Activated T-cell treated with anti-CD3 and anti-CD28 coated beads for 24 hours (primary cell): ENCODE results near the gene C16orf96.

ENCODE experiments used
- DNase-seq: peaks from one replicate; pipeline ENCODE4 v3.0.0-alpha.2; 2020; ENCODE audit warnings: low read depth

Gene C16orf96

DNA sequence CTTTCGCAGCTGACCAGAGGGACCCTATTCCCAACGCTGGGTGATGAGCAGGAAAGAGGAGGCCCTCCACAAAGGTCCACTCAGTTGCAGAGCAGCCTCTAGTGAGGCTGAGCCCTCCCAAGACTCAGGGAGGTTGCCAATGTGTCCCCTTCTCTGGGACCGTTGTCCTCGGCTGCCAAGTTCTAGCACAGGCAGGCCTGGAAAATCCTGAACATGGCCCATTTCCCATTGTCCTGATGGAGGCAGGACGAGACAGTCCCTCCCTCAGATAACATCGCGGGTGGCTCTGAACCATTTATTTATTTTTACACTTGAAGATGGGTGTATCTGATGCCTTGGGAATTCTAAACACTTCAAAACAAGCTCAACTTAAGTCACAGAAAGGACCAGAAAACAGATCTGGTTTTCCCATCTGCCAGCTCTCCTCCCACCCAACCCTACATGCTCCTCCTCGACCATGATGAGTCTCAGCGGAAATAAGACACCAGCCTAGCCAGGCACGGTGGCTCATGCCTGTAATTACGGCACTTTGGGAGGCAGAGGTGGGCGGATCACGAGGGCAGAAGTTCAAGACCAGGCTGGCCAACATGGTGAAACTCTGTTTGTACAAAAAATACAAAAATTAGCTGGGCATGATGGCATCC lies 30.4 kb upstream of the C16orf96 start:
- DNase-seq = no peak

DNA sequence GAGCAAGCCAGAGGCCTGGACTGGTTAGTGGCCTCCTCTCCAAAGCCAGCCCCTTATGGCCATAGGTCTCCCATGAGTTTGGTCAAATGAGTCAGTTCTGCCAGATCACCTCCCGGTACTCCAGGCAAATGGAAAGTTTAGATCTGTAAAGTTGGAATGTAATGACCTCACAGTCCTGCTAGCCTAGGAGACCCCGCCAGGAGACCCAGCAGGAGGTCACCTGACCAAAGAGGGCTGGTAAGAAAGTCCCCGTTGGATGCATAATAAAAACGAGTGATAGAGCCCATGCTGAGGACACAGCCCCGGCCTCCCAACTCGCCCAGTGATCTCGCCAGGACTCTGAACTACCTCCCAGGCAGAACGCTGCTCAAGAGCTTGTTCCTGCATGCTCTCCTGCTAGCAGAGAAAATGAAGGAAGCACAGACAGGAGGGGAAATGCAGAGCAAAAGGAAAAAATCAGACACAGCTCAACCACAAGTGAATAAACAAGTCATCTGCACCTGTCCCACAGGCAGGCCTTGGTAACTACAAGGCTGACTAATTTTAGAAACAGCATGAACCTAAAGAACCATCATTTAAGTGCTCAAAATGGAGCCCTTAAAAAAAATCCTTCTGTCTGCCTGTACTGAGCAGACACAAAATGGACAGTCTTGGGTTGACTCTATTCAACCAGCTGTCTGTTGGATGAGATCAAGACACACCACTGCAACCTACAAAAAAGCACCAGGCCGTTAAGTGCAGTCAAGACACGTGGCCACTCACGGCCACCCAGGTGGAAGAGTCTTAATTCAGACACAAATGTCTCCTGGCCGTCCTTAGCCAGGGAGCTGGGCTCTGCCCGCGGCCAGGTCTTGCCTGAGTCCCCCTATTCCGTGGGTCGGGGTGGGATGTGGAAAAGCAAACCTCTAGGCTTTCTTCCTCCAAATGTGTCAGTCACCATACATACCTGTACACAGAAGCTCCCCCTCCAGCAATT lies 26.8 kb upstream of the C16orf96 start:
- no peak for DNase-seq

DNA sequence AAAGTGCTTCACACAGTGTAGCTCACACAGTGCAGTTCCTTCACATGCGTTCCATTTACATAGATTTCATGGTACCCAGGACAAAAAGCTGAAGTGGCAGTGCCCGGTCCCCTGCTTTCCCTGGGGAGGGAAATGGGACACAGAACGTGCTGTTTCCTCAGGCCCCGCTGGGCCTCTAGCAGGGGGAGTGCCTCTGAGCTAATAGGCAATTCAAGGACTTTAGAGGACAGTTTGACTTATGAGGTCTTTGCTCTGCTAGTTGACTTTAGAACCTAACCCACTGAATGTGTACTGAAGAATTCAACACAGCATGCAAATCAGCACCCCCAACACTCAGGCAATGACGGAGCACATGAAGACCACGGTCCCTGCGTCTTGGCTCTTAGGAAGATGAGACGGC lies 24.3 kb upstream of the C16orf96 start:
- DNase-seq = no peak

DNA sequence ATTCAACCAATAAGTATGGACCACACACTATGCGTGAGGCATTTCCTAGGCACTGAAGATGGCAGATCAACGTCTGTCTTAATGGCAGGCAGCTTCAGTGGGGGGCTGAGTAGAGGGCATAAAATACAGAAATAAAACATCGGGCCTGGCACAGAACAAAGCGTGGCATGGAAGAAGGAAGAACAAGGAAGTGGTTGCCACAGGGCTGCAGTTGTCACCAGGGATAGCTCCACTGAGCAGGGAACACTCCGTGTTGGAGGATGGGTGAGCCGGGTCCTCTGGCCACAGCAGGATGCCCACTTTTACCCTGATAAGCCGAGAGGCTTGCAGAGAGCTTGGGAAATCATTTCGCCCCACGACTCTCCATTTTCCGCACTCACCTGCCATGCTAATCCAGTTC lies 23.9 kb upstream of the C16orf96 start:
- no peak for DNase-seq

DNA sequence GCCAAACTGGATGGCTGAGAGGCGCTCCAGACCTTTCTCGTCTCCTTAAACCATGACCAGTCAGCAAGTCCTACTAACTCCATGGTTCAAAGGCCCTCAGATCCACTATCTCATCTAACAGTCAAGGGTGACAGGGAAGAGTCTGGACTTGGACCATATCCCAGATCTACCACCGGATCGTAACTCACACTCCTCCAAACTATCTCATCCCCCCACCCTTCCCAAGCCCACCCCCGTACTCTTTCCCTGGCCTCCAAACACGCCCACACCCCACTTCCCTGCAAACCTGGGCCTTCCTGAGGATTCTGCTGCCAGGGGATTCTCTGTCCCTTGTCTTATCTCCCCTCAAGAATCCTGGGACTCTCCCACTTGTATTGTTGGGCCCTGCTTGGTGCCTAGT lies 22.6 kb upstream of the C16orf96 start:
- DNase-seq = no peak

DNA sequence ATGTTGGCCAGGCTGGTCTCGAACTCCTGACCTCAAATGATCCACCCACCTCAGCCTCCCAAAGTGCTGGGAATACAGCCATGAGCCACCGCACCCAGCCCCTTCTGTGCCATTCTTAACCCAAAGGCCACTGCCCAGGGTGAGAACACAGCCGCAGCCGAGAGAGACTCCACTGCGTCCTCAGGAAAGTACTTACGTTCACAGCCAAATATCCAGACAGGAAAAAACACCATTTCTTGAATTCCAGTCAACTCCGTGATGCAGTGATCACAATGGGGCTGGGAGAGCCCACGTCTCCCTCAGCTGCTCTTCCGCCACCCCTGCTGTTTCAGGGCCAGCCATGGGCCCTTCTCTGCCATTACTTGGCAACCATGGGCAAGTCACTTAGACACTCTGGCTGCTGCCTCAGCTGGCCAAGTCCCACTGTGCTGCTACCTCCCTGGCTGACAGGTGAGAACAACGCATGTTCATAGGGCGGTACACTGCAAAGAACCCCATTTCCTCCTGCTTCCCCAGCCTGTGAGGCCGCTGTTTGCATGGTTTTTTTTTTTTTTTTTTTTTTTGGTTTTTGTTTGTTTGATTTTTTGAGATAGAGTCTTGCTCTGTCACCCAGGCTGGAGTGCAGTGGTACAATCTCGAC lies 21.9 kb upstream of the C16orf96 start:
- no peak for DNase-seq

DNA sequence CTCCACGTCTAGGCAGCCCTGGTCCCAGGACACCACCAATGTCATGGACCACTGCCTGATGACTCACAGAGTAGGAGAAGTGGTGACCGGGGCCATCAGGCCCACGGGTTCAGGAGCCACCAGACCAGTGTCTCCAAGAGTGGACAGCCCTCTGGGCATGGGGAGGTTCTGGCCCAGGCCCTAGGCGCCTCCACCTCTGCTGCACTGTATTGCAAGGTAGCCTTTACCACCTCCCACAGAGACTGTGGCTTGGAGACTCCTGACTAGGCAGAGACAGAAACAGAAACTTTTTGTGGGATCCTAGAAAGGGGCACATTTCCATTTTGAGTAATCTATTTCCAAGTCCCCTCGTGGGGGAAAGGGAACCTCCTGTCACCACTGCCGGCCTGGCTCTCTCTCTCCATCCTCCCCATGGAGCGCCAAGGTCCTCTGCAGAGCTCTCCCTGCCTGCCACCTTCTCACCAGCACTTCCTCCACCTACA lies 20.5 kb upstream of the C16orf96 start:
- no peak for DNase-seq

DNA sequence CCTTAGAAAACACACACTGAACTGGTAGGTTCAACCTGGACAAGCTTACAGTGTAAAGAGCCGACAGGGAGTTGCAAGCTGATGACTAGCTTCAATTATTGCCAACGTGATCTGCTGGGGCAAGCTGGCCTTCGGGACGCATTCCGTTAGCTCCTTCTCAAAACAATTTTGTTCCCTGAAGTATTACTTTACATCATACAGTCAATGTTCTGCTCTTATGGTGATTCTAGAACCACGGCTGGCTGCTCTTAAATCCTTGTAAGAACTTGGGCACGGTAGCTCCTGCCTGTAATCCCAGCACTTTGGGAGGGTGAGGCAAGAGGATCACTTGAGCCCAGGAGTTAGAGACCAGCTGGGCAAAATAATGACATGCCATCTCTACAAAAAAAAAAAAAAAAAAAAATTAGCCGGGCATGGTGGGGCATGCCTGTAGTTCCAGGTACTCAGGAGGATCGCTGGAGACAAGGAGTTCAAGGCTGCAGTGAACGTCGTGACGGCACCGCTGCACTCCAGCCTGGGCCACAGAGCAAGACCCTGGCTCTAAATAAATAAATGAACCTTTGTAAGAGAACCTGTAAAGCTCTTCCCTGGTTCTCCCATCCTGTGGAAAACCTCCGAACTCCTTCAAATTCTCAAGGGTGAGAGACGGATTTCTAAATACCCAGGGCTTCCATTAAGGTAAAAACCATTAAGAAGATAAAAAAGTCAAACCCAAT lies 19.6 kb upstream of the C16orf96 start:
- no peak for DNase-seq

DNA sequence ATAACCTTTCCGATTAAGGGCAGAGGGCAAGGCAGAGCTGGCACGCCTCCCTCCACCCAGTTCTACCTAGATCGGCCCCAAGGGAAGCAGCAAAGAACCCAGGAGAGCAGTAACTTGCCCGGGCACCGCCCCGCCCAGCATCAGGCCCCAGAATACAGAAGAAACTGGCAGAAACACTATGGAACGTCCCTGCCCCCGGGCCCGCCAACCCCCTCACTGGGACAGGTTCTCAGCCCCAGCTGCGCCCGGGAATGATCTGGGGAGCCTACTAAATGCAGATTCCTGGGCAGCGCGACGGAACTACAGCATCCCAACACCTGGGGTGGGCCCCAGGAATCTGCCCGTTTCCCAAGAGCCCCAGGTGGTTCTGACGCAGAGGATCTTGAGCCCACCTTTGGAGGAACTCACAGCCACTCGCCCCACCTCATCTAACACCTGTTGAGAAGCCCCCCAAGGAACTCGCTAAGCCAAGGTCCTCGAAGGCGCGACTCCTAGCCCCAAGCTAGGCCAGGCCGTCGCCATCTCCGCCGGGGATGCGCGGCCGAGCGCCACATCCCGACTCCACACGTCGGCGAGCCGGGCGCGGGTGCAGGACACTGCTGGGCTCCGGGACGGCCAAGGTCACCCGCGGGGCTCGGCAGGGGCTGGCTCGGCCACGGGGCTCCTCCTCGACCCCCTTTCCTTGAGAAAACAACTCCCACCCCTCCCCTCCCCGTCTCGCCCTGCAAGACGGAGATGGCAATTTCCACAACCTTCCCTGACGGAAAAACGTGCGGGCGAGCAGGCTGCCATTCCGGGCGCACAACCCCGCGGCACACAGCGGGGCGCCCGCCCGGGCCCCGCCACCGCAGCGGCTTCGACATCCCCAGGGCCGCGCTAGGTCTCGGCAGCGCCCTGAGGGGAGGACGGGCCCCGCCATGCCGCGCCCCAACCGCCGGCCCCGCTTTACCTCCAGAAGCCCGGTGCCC lies 18.5 kb upstream of the C16orf96 start:
- no peak for DNase-seq

DNA sequence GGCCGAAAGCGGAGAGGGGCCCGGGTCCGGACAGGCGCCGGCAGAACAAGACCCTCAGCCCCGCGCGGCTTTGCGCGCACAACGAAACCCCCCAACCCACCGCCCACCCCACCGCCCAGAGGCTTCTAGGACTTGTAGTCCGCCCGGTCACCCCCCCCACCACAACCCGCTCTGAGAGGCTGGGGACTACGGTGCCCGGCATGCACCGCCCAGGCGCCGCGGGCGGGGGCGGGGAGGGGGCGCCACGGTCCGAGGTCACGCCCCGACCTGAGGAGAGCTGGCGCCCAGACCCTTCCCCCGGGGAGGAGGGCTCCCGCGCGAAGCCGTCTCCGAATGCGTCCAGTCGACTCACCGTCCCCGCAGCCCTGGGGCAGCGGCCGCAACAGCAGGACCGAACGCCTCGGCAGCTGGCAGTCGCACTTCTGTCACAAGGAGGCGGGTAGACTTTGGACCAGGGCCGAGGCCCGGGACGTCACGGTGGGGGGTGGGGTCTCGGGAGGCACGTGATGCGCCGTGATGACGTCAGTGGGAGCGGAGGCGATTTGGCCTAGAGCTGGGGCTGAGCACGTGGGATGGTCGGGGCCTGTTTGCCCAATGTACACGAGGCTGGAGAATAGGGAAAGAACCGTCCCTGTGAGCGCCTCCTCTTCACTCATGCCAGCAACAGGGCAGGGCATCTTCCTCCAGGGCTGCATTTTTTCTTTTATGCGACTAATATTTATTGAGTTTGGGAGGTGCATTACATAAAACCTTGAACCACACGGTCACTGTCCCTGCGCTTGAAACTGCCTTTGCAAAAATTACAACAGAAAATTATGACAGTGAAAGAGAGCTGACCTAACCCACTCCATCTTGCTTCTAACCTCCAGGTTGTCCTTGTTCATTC lies 17.5 kb upstream of the C16orf96 start, which contains the start of gene CDIP1:
CDIP1 (minus strand) TSS at position 424 of the 886 bp plus-strand sequence. CDS start 24,643 bp downstream, outside the sequence.
- peak; percentile 95 for DNase-seq

DNA sequence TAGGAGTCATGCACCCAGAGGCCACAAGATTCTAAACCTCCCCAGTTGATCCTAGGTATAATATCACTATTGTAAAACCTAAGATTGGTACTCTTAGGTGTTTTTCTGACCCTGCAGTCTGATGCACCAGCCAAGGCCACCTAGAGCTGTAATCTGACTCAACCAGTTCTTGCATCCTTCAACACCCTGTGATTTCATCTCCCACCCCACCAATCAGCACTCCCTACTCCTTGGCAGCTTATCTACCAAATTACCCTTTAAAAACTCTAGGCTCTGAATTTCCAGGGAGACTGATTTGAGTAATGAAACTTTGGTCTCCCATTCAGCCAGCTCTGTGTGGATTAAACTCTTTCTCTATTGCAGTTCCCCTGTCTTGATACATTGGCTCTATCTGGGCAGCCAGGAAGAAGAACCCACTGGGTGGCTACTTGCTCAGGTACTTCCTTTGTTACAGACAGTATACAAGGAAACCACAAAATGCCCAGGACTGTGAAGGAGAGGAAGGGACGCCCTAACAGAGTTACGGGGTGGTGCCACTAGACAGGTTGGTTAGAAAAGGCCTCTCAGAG lies 16.3 kb upstream of the C16orf96 start:
- no peak for DNase-seq

DNA sequence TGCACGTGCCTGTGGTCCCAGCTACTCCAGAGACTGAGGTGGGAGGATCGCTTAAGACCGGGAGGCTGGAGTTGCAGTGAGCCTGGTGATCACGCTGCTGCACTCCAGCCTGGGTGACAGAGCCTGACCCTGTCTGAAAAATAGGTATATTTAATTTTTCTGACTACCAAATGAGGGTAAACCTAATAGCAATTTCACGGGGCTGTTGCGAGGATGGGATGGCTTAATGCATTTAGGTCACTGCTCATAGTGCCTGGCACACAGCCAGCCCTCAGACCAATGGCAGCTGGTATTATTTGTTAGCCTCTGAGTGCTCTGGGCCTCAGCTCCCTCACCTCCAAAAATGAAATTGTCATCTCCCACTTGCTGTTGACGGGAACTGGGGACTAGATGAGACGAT lies 11.7 kb upstream of the C16orf96 start:
- DNase-seq = no peak

DNA sequence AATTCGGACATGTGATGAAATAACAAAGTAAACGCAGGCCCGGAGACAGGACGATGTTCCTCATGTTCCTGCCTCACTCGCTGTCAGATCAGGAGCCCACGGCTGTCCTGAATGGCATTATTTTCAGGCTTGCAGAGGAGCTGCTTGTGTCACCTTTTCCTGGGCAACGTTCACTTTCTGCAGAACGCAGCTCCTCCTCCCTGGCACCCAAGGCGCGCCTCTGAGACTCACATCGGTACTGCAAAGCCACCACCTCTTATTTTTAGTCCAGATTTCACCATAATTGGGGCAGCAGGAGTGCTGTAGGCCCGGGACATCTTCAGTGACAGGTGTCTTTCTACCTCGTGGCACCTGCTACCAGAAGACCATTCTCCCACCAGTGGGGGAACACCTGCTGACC lies 8.0 kb upstream of the C16orf96 start:
- no peak for DNase-seq

DNA sequence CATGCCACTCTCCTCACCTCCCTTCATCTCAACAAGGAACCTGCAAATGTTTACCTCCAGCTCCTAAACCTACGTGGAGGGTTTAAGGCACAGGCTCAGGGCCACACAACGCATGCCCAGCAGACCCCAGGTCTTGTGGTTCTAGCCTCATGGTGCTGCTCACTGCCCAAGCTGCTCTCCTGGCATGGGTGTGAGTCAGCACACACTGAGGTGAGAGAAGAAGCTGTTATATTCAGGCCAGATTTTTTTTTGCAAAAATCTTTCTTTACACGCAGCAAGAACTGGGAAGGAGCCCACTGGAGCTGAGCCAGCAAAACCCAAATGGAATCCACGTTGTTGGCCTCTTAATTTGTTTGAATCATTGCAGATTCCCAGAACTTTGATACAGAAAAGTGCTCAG lies 5.5 kb upstream of the C16orf96 start:
- DNase-seq = no peak

DNA sequence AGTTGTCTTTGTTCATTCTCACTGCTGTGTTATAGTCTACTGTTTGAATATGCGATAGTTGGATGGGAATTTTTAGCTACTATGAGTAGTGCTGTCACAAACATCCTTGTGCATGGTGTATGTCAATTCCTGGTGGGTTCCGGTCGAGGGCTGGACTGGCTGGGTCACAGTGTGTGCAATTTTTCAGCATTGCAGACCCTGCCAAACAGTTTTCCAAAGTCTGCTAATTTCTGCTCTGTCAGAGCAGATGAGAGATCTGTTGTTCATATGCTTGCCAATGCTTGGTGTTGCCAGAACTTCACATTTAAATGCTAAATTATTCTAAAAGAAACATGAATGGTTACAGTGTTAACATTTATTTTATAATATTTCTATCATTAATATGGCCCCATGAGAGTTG lies 3.6 kb upstream of the C16orf96 start:
- DNase-seq = no peak

DNA sequence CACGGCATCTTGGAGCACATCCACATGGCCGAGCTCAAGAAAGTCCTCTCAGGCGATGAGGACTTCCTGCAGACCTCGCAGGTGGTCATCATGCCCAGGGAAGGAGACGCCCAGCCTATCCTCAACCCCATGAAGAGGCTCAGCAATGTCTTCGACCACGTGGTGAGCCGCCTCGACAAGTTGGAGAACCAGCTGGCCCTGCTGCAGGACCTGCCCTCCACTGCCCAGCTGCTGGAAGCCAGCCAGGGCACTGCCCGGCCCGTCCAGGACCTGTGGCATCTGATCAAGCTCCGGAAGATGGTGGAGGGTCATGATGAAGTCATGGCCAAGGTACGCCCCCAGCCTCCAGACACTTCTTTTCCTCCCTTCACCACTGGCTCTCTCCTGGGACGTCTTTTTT lies 440 bp downstream of the C16orf96 start:
- DNase-seq = no peak

DNA sequence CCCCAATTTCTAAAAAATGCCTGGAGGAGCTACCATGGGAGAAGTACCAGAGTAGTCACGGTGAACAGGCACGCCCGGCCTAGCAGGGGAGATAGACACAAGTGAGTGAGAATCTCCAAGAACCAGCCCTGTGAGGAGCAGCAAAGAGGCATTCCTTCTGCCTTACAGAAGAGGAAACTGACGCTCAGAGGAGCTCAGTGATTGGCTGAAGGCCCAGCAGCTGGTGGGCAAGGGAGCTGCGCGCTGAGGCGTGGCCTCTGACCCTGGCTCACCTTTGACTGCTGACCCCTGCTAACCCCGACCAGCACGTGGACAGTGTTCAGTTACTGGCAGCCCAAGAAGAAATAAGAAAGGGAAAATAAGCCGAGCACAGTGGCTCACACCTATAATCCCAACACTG lies 1.8 kb downstream of the C16orf96 start:
- DNase-seq = no peak

DNA sequence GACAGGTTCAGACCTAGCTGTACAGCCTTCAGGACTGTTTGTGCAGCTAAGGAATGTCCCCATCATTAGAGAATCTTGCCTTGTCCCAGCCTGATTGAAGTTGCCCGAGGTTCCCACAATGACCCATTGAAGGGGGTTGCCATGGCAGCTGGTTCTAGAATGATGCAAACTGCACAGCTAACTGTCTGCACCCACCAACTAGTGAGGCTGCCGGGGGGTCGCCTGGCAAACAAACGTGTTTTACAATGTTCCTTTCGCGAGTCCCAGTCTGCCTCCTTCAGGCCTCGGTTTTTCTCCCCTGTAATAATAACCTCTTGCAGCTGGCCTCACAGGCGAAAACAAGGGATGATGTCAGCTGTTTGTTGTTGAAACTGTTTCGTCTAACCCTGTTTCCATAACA lies 5.5 kb downstream of the C16orf96 start:
- DNase-seq = no peak

DNA sequence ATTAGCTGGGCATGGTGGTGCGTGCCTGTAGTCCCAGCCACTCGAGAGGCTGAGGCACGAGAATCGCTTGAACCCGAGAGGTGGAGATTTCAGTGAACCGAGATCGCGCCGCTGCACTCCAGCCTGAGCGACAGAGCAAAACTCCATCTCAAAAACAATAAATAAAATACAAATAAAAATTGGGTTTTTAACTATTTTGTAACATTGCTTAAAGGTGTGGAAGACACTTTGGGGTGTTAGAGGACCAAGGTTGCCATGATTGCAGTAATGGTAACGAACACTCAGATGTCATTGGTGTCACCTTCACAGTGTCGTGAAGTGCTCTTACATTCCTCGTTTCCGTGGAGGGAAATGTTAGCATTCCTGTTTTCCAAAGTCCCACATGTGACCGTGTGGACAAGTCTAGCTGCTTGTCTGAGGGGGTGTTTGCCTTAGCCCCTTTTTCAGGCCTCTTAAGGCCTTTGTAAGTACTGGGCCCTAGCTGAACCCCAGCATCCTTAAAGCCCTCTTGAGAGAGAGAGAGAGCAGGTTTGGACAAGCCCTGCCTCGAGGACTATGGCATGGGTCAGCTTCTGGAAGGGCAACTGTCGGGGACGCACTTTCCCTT lies 8.6 kb downstream of the C16orf96 start:
- no peak for DNase-seq
